NB4 (cell line): ENCODE results near the gene FAM153A.
"Not testable (repeated sequence)": the region's sequence is repeated elsewhere in the genome, so short reads cannot be mapped to it uniquely, and the experiment has no call there.

Experiments
- CTCF ChIP-seq: IDR thresholded peaks from one replicate; pipeline ENCODE4 v1.5.1; 2012; ENCODE audit warnings: low read depth, low read length
- TF ChIP-seq, protein P1 (sequence below): IDR thresholded peaks from 2 replicates; pipeline ENCODE4 v1.6.1; 2011; ENCODE audit warnings: low read depth, low read length

- not testable (repeated sequence) for TF ChIP-seq CTCF
- TF ChIP-seq, protein P1, sequence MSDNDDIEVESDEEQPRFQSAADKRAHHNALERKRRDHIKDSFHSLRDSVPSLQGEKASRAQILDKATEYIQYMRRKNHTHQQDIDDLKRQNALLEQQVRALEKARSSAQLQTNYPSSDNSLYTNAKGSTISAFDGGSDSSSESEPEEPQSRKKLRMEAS: not testable (repeated sequence)
These were observed 37.0 kb upstream of the FAM153A start for GRCh38 chr5:177819664-177820063.
